HepG2 (cell line): ENCODE measurements around the gene CTNNBL1. TPM values are rescaled to one million over a fixed set of nuclear protein-coding genes. Genes with fewer than 3 reads are reported as not detected.

Experiments
- BCL6 ChIP-seq: IDR thresholded peaks from 2 replicates; pipeline ENCODE4 v1.6.1; 2016; ENCODE audit warnings: missing genetic modification reagents, missing compliant biosample characterization
- NFIB ChIP-seq: sonication (generic); formaldehyde crosslinking; IDR thresholded peaks from 2 replicates; pipeline ENCODE4 v1.9.0; 2021; ENCODE audit warnings: missing genetic modification reagents, mild to moderate bottlenecking, borderline replicate concordance
- POLR2AphosphoS2 ChIP-seq: IDR thresholded peaks from 2 replicates; pipeline ENCODE4 v1.6.1; 2011; ENCODE audit warnings: low read depth, low read length, improper control_type of control experiment
- ZNF17 ChIP-seq: sonication (generic); formaldehyde crosslinking; IDR thresholded peaks from 2 replicates; pipeline ENCODE4 v1.5.0; 2020; ENCODE audit warnings: mild to moderate bottlenecking, missing genetic modification reagents
- ZNF326 ChIP-seq: sonication (generic); formaldehyde crosslinking; IDR thresholded peaks from 2 replicates; pipeline ENCODE4 v1.4.0; 2020; ENCODE audit warnings: missing genetic modification reagents, borderline replicate concordance
- ZNF562 ChIP-seq: sonication (generic); formaldehyde crosslinking; IDR thresholded peaks from 2 replicates; pipeline ENCODE4 v1.8.0; 2022; ENCODE audit warnings: missing genetic modification reagents, borderline replicate concordance
- ZNF703 ChIP-seq: sonication (generic); formaldehyde crosslinking; IDR thresholded peaks from 2 replicates; pipeline ENCODE4 v1.5.1; 2020; ENCODE audit warnings: missing genetic modification reagents, mild to moderate bottlenecking, moderate library complexity, borderline replicate concordance
- polyA plus RNA-seq, 8 experiments: library from polyadenylated mRNA; depleted of rRNA in 3 of 8; stranded (reverse) in 7 of 8; unstranded in 1 of 8; fragments of >200 nt; fragmentation: Illumina TruSeq in 4 of 8; extraction: Trizol in 4 of 8; gene quantifications; 2 replicates each; pipeline versions ENCODE4 v1.2.1 to v1.2.3, GENCODE V29; 2011 to 2016; ENCODE audit warnings: low read depth in 4 of 8, missing spikeins in 1 of 8, mixed read lengths in 1 of 8; ENCODE audit not compliant: insufficient read depth in 1 of 8
- total RNA-seq, 5 experiments: library from RNA; depleted of rRNA; stranded (reverse); fragments of >200 nt; fragmentation: Illumina TruSeq; extraction: Trizol; gene quantifications; 2 replicates each; pipeline ENCODE4 v1.2.3, GENCODE V29; 2016; ENCODE audit warnings: low read depth in 1 of 5
- TF ChIP-seq, protein P1 (sequence below): sonication (generic); formaldehyde crosslinking; IDR thresholded peaks from 2 replicates; pipeline ENCODE4 v1.4.0; 2020; ENCODE audit warnings: mild to moderate bottlenecking, missing genetic modification reagents, borderline replicate concordance
- TF ChIP-seq, protein P2 (sequence below): sonication (generic); formaldehyde crosslinking; IDR thresholded peaks from 2 replicates; pipeline ENCODE4 v1.4.0; 2020; ENCODE audit warnings: missing genetic modification reagents
- TF ChIP-seq, protein P3 (sequence below): sonication (generic); formaldehyde crosslinking; IDR thresholded peaks from 2 replicates; pipeline ENCODE4 v1.4.0; 2020; ENCODE audit warnings: low read depth, missing genetic modification reagents
- TF ChIP-seq, protein P4 (sequence below): sonication (generic); formaldehyde crosslinking; conservative IDR thresholded peaks from 2 replicates; pipeline ENCODE4 v1.4.0; 2020; ENCODE audit warnings: mild to moderate bottlenecking, missing genetic modification reagents, moderate library complexity

CTNNBL1 gene
- total and polyA plus RNA-seq, 2 of the 13 experiments (the other 11 are each of a cell fraction or from before 2014, with no cell fraction given): 49.3 to 94.6 TPM

DNA sequence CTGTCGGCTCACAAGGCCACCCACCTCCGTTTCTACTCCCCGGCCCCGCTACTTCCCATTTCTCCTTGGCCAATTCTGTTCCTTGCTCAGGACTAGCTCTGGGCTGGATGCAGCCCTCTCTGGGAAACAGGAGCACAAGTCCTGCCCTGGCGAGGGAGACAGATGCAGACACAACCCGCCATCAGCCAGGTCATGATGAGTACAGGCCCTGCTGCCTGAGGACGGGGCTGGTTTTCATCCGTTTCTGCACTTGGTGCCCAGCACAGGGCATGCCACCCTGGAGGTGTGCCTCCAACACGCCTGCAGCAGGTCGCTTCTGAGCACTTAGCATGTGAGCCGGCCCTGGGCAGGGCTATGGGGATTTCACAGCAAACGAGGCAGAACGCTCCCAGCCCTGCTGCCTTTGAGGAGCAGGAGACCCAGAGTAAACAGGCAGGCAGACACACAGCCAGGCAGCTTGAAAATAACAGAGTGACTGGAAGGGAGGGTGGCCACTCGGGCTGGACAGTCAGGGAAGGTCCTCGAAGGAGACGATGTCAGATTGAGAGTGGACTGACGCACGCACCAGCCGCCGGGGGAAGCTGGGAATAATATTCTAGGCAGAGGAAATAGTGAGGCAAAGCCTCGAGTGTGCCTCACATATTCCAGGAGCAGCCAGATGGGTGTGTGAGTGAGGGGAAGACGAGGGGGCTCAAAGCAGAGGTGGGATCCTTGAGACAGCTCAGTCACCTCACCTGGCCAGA is 187.9 kb downstream of the CTNNBL1 start (continued):
- TF ChIP-seq, protein P1, sequence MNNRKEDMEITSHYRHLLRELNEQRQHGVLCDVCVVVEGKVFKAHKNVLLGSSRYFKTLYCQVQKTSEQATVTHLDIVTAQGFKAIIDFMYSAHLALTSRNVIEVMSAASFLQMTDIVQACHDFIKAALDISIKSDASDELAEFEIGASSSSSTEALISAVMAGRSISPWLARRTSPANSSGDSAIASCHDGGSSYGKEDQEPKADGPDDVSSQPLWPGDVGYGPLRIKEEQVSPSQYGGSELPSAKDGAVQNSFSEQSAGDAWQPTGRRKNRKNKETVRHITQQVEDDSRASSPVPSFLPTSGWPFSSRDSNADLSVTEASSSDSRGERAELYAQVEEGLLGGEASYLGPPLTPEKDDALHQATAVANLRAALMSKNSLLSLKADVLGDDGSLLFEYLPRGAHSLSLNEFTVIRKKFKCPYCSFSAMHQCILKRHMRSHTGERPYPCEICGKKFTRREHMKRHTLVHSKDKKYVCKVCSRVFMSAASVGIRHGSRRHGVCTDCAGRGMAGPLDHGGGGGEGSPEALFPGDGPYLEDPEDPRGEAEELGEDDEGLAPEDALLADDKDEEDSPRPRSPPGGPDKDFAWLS (CRISPR knock-in tag): no peak
- TF ChIP-seq ZNF326 (no peak), POLR2AphosphoS2 (no peak), ZNF17 (CRISPR knock-in tag) (no peak), BCL6 (CRISPR knock-in tag) (no peak), ZNF703 (CRISPR knock-in tag) (no peak), NFIB (CRISPR knock-in tag) (no peak), ZNF562 (CRISPR knock-in tag) (no peak)
- TF ChIP-seq, protein P2, sequence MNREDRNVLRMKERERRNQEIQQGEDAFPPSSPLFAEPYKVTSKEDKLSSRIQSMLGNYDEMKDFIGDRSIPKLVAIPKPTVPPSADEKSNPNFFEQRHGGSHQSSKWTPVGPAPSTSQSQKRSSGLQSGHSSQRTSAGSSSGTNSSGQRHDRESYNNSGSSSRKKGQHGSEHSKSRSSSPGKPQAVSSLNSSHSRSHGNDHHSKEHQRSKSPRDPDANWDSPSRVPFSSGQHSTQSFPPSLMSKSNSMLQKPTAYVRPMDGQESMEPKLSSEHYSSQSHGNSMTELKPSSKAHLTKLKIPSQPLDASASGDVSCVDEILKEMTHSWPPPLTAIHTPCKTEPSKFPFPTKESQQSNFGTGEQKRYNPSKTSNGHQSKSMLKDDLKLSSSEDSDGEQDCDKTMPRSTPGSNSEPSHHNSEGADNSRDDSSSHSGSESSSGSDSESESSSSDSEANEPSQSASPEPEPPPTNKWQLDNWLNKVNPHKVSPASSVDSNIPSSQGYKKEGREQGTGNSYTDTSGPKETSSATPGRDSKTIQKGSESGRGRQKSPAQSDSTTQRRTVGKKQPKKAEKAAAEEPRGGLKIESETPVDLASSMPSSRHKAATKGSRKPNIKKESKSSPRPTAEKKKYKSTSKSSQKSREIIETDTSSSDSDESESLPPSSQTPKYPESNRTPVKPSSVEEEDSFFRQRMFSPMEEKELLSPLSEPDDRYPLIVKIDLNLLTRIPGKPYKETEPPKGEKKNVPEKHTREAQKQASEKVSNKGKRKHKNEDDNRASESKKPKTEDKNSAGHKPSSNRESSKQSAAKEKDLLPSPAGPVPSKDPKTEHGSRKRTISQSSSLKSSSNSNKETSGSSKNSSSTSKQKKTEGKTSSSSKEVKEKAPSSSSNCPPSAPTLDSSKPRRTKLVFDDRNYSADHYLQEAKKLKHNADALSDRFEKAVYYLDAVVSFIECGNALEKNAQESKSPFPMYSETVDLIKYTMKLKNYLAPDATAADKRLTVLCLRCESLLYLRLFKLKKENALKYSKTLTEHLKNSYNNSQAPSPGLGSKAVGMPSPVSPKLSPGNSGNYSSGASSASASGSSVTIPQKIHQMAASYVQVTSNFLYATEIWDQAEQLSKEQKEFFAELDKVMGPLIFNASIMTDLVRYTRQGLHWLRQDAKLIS: no peak
- TF ChIP-seq, protein P3, sequence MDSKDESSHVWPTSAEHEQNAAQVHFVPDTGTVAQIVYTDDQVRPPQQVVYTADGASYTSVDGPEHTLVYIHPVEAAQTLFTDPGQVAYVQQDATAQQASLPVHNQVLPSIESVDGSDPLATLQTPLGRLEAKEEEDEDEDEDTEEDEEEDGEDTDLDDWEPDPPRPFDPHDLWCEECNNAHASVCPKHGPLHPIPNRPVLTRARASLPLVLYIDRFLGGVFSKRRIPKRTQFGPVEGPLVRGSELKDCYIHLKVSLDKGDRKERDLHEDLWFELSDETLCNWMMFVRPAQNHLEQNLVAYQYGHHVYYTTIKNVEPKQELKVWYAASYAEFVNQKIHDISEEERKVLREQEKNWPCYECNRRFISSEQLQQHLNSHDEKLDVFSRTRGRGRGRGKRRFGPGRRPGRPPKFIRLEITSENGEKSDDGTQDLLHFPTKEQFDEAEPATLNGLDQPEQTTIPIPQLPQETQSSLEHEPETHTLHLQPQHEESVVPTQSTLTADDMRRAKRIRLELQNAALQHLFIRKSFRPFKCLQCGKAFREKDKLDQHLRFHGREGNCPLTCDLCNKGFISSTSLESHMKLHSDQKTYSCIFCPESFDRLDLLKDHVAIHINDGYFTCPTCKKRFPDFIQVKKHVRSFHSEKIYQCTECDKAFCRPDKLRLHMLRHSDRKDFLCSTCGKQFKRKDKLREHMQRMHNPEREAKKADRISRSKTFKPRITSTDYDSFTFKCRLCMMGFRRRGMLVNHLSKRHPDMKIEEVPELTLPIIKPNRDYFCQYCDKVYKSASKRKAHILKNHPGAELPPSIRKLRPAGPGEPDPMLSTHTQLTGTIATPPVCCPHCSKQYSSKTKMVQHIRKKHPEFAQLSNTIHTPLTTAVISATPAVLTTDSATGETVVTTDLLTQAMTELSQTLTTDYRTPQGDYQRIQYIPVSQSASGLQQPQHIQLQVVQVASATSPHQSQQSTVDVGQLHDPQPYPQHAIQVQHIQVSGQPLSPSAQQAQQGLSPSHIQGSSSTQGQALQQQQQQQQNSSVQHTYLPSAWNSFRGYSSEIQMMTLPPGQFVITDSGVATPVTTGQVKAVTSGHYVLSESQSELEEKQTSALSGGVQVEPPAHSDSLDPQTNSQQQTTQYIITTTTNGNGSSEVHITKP (CRISPR knock-in tag): no peak
- TF ChIP-seq, protein P4, sequence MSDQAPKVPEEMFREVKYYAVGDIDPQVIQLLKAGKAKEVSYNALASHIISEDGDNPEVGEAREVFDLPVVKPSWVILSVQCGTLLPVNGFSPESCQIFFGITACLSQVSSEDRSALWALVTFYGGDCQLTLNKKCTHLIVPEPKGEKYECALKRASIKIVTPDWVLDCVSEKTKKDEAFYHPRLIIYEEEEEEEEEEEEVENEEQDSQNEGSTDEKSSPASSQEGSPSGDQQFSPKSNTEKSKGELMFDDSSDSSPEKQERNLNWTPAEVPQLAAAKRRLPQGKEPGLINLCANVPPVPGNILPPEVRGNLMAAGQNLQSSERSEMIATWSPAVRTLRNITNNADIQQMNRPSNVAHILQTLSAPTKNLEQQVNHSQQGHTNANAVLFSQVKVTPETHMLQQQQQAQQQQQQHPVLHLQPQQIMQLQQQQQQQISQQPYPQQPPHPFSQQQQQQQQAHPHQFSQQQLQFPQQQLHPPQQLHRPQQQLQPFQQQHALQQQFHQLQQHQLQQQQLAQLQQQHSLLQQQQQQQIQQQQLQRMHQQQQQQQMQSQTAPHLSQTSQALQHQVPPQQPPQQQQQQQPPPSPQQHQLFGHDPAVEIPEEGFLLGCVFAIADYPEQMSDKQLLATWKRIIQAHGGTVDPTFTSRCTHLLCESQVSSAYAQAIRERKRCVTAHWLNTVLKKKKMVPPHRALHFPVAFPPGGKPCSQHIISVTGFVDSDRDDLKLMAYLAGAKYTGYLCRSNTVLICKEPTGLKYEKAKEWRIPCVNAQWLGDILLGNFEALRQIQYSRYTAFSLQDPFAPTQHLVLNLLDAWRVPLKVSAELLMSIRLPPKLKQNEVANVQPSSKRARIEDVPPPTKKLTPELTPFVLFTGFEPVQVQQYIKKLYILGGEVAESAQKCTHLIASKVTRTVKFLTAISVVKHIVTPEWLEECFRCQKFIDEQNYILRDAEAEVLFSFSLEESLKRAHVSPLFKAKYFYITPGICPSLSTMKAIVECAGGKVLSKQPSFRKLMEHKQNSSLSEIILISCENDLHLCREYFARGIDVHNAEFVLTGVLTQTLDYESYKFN (CRISPR knock-in tag): no peak; the same call in 1 of the 2 replicates
